Thoracic aorta (tissue), 2 donors: ENCODE results near the gene LRRC40. TPM values are rescaled to one million over a fixed set of nuclear protein-coding genes. Genes with fewer than 3 reads are reported as not detected.

Source experiments
- ATAC-seq: fragments of 150-250 bp; one replicate; pipeline ENCODE4 v1.8.0; 2017; ENCODE audit warnings: low read depth; ENCODE audit not compliant: insufficient number of reproducible peaks, low FRiP score
- DNase-seq: peaks from one replicate; pipeline ENCODE4 v3.0.0-alpha.2; 2020; ENCODE audit warnings: low spot score
- H3K27ac ChIP-seq, 2 donors: fragments of 200-600 bp; sonication (generic); 1 replicate in 1 of 2; 2 replicates in 1 of 2; pipeline ENCODE4 v1.5.1; 2016; ENCODE audit warnings: mild to moderate bottlenecking in 2 of 2, moderate library complexity in 2 of 2
- H3K27me3 ChIP-seq: fragments of 200-600 bp; sonication (generic); replicated peaks from 2 replicates; pipeline ENCODE4 v1.6.0; 2016; ENCODE audit warnings: mild to moderate bottlenecking; ENCODE audit not compliant: insufficient read depth
- H3K36me3 ChIP-seq: fragments of 200-600 bp; sonication (generic); one replicate; pipeline ENCODE4 v1.5.1; 2016
- H3K4me1 ChIP-seq, 2 donors: fragments of 200-600 bp; sonication (generic); 1 replicate in 1 of 2; 2 replicates in 1 of 2; pipeline versions ENCODE4 v1.5.1 to v1.6.0; 2016; ENCODE audit warnings: low read depth in 2 of 2, mild to moderate bottlenecking in 1 of 2; ENCODE audit not compliant: control insufficient read depth in 1 of 2
- H3K4me3 ChIP-seq: fragments of 200-600 bp; sonication (generic); 2 replicates; pipeline ENCODE4 v1.5.1; 2016; ENCODE audit warnings: mild to moderate bottlenecking
- H3K9me3 ChIP-seq: fragments of 200-600 bp; sonication (generic); 2 replicates; pipeline ENCODE4 v1.5.1; 2016
- total RNA-seq, 2 donors: library from RNA; depleted of rRNA; stranded (reverse); fragments of >200 nt; gene quantifications; one replicate each; pipeline versions ENCODE4 v1.1.0 to v1.2.3, GENCODE V29; 2016
- TF ChIP-seq, protein P1 (sequence below): fragments of 200-600 bp; sonication (generic); IDR thresholded peaks from one replicate; pipeline ENCODE4 v1.5.1; 2019; ENCODE audit warnings: antibody characterized with exemption

The LRRC40 gene
- total RNA-seq, 2 donors from 2014 or later = 8.8 to 12.4 TPM

DNA sequence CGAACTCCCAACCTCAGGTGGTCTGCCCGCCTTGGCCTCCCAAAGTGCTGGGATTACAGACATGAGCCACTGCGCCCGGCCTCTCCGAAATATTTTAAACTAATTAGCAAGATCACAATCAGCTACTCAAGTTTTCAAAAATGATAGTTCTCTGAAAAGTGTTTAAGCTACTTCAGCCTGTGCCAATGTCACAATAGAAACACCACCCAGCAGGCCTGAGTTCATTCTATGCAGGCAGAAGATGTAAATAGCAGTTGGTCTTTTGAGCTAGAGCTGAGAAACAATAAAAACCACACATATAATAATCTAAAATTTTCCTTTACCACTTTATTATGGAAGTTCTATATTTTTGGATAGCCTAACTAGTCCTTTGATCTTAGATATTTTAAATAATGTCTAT lies 96.1 kb downstream of the LRRC40 start:
- no peak for DNase-seq
- H3K4me1 ChIP-seq = no peaks in the 10 kb centered on the region
- H3K27me3 ChIP-seq = no peaks in the 10 kb centered on the region
- H3K9me3 ChIP-seq = no peaks in the 10 kb centered on the region
- no peak for ATAC-seq
- TF ChIP-seq, protein P1, sequence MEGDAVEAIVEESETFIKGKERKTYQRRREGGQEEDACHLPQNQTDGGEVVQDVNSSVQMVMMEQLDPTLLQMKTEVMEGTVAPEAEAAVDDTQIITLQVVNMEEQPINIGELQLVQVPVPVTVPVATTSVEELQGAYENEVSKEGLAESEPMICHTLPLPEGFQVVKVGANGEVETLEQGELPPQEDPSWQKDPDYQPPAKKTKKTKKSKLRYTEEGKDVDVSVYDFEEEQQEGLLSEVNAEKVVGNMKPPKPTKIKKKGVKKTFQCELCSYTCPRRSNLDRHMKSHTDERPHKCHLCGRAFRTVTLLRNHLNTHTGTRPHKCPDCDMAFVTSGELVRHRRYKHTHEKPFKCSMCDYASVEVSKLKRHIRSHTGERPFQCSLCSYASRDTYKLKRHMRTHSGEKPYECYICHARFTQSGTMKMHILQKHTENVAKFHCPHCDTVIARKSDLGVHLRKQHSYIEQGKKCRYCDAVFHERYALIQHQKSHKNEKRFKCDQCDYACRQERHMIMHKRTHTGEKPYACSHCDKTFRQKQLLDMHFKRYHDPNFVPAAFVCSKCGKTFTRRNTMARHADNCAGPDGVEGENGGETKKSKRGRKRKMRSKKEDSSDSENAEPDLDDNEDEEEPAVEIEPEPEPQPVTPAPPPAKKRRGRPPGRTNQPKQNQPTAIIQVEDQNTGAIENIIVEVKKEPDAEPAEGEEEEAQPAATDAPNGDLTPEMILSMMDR = no peak
- H3K36me3 ChIP-seq = no peaks in the 10 kb centered on the region
- no peak overlapping the region for H3K27ac ChIP-seq
- H3K4me3 ChIP-seq = no peak overlapping the region

DNA sequence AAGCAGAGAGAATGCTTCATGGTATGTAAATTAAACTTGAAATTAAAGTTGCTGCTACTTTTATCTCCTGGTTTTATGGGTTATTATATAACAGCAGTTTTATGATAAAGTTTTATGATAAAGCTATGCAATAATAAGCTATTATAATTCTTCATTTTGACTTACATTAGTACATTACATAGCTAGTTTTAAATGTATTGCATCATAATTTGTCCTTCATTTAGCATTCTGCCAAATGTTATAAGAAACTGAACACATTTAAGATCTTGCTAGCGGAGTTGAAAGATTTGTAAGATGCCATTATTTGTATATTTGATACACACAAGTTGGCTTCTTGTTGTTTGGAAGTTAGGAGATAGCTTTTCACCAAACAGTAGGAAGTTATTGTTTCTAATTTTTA lies 101.6 kb downstream of the LRRC40 start:
- Histone ChIP-seq H3K36me3 (no peaks in the 10 kb centered on the region), H3K27me3 (no peaks in the 10 kb centered on the region), H3K9me3 (no peaks in the 10 kb centered on the region), H3K27ac (no peak overlapping the region), H3K4me3 (no peak overlapping the region), H3K4me1 (no peaks in the 10 kb centered on the region)
- no peak for DNase-seq
- TF ChIP-seq, protein P1 = no peak
- no peak for ATAC-seq

- TF ChIP-seq, protein P1 = no peak
- no peak for ATAC-seq
These were observed 103.6 kb downstream of the LRRC40 start for GRCh38 chr1:70101774-70102173.

GRCh38 chr1:70101231-70101630 lies 104.1 kb downstream of the LRRC40 start:
- Histone ChIP-seq H3K4me3 (no peak overlapping the region), H3K27me3 (no peaks in the 10 kb centered on the region), H3K27ac (no peak overlapping the region), H3K4me1 (no peaks in the 10 kb centered on the region), H3K9me3 (no peaks in the 10 kb centered on the region), H3K36me3 (no peaks in the 10 kb centered on the region)
- ATAC-seq = no peak
- no peak for DNase-seq
- TF ChIP-seq, protein P1 = no peak

More at GRCh38 chr1:70101774-70102173, 103.6 kb downstream of the LRRC40 start:
- H3K9me3 ChIP-seq = no peaks in the 10 kb centered on the region
- H3K27me3 ChIP-seq = no peaks in the 10 kb centered on the region
- DNase-seq = no peak
- H3K27ac ChIP-seq = no peak overlapping the region
- H3K4me1 ChIP-seq = no peaks in the 10 kb centered on the region
- H3K36me3 ChIP-seq = no peaks in the 10 kb centered on the region
- no peak overlapping the region for H3K4me3 ChIP-seq

Other genes starting within 250 kb of the LRRC40 start
- 100 to 1,000 TPM; 146 to 282 TPM for gene SRSF11, start 15.8 kb upstream of the LRRC40 start, total RNA-seq
- 10 to 100 TPM; 19.6 to 34.4 TPM for gene ANKRD13C, start 149.1 kb upstream of the LRRC40 start, total RNA-seq
- gene CTH, start 205.7 kb upstream of the LRRC40 start, total RNA-seq = 1 to 10 TPM in 1 of 2 donors, under 1 TPM in 1; 0.81 to 4.4 TPM